Measurements from ENCODE around the gene KIAA1217.
"Not testable (repeated sequence)": the region's sequence is repeated elsewhere in the genome, so short reads cannot be mapped to it uniquely, and the experiment has no call there.

The KIAA1217 gene

GRCh38 chr10:24333736-24334135 is 124.8 kb downstream of the KIAA1217 start:
- Histone ChIP-seq H3K27ac (ENCODE audit: low read depth, low read length) (no peak overlapping the region), H3F3A (ENCODE audit: insufficient read depth) (no peaks in the 10 kb centered on the region)

DNA sequence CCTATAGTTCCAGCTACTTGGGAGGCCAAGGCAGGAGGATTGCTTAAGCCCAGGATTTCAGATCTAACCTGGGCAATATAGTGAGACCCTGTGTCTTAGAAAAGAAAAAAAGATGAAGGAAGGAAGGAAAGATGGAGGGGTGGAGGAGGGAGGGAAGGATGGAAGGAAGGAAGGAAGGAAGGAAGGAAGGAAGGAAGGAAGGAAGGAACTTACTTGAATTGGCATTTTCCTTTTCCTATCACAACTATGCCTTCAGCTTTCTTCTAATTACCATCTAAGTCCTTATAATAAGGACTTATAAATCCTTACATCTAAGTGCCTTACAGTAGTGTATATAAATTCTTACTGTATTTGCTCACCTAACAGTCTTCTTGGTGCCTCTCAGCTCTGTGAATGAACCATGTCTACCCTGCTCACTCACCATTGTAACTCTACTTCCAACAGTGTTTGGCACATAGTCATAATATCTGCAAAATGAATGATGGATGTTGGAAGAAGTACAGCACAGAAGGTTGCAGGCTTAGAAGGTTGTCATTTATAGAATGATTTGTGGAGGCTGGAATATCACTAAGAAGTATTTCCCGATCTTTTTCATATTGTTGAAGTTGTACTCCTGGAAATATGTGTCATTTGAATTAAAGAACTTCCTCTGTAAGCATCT is 125.5 kb downstream of the KIAA1217 start:
- Histone ChIP-seq H3K36me3 (ENCODE audit: low read length) (no peaks in the 10 kb centered on the region), H2AFZ (ENCODE audit: low read depth, low read length, severe bottlenecking) (no peak overlapping the region), H3K9me2 (replicated peaks; ENCODE audit: insufficient read depth, low read length) (no peaks in the 10 kb centered on the region), H3K27ac (ENCODE audit: low read depth, low read length) (no peak overlapping the region), H3K4me2 (ENCODE audit: low read depth, low read length, poor library complexity, severe bottlenecking) (no peak overlapping the region), H3K9me3 (ENCODE audit: insufficient read depth, low read length) (no peaks in the 10 kb centered on the region), H4K20me1 (ENCODE audit: low read depth, low read length) (no peaks in the 10 kb centered on the region), H3K27me3 (ENCODE audit: low read length) (no peaks in the 10 kb centered on the region), H3K9ac (ENCODE audit: low read length) (no peak overlapping the region), H3K4me3 (ENCODE audit: insufficient read depth, low read length, poor library complexity, severe bottlenecking) (no peak overlapping the region), H3K79me2 (ENCODE audit: insufficient read depth, low read length) (no peaks in the 10 kb centered on the region), H3F3A (ENCODE audit: insufficient read depth) (no peaks in the 10 kb centered on the region)
- TF ChIP-seq EZH2phosphoT487 (conservative IDR thresholded peaks at IDR 0.05; ENCODE audit: low read length) (no peak), CTCF (IDR thresholded peaks at IDR 0.05; ENCODE audit: insufficient read depth, low read length, poor library complexity, severe bottlenecking) (no peak)

More at GRCh38 chr10:24333736-24334135, 124.8 kb downstream of the KIAA1217 start:
- Histone ChIP-seq H3K4me3 (ENCODE audit: insufficient read depth, low read length, poor library complexity, severe bottlenecking) (no peak overlapping the region), H3K36me3 (ENCODE audit: low read length) (no peaks in the 10 kb centered on the region), H3K9me3 (ENCODE audit: insufficient read depth, low read length) (no peaks in the 10 kb centered on the region), H4K20me1 (ENCODE audit: low read depth, low read length) (no peaks in the 10 kb centered on the region), H3K79me2 (ENCODE audit: insufficient read depth, low read length) (no peaks in the 10 kb centered on the region), H3K9me2 (replicated peaks; ENCODE audit: insufficient read depth, low read length) (no peaks in the 10 kb centered on the region), H3K27me3 (ENCODE audit: low read length) (no peaks in the 10 kb centered on the region), H3K4me2 (ENCODE audit: low read depth, low read length, poor library complexity, severe bottlenecking) (no peak overlapping the region), H2AFZ (ENCODE audit: low read depth, low read length, severe bottlenecking) (no peak overlapping the region), H3K9ac (ENCODE audit: low read length) (no peak overlapping the region)
- no peak for TF ChIP-seq CTCF (IDR thresholded peaks at IDR 0.05; ENCODE audit: insufficient read depth, low read length, poor library complexity, severe bottlenecking)
- no peak for TF ChIP-seq EZH2phosphoT487 (conservative IDR thresholded peaks at IDR 0.05; ENCODE audit: low read length)

- not testable (repeated sequence) for H3K79me2 ChIP-seq (ENCODE audit: insufficient read depth, low read length); H3K27me3 ChIP-seq (ENCODE audit: low read length); H3K4me3 ChIP-seq (ENCODE audit: insufficient read depth, low read length, poor library complexity, severe bottlenecking); H3K36me3 ChIP-seq (ENCODE audit: low read length); H4K20me1 ChIP-seq (ENCODE audit: low read depth, low read length); H3K9me2 ChIP-seq (replicated peaks; ENCODE audit: insufficient read depth, low read length); H3F3A ChIP-seq (ENCODE audit: insufficient read depth); H3K4me2 ChIP-seq (ENCODE audit: low read depth, low read length, poor library complexity, severe bottlenecking); H3K27ac ChIP-seq (ENCODE audit: low read depth, low read length); H3K9ac ChIP-seq (ENCODE audit: low read length); H2AFZ ChIP-seq (ENCODE audit: low read depth, low read length, severe bottlenecking); H3K9me3 ChIP-seq (ENCODE audit: insufficient read depth, low read length)
Measured at GRCh38 chr10:24337723-24338122, 128.8 kb downstream of the KIAA1217 start.

GRCh38 chr10:24339387-24339786 is 130.4 kb downstream of the KIAA1217 start:
- H3F3A ChIP-seq (ENCODE audit: insufficient read depth): no peaks in the 10 kb centered on the region
- no peak overlapping the region for H3K4me2 ChIP-seq (ENCODE audit: low read depth, low read length, poor library complexity, severe bottlenecking)
- TF ChIP-seq EZH2phosphoT487 (conservative IDR thresholded peaks at IDR 0.05; ENCODE audit: low read length) (no peak), CTCF (IDR thresholded peaks at IDR 0.05; ENCODE audit: insufficient read depth, low read length, poor library complexity, severe bottlenecking) (no peak)
- no peaks in the 10 kb centered on the region for H4K20me1 ChIP-seq (ENCODE audit: low read depth, low read length)
- H3K36me3 ChIP-seq (ENCODE audit: low read length): no peaks in the 10 kb centered on the region
- H3K27me3 ChIP-seq (ENCODE audit: low read length): no peaks in the 10 kb centered on the region
- no peak overlapping the region for H2AFZ ChIP-seq (ENCODE audit: low read depth, low read length, severe bottlenecking)
- H3K79me2 ChIP-seq (ENCODE audit: insufficient read depth, low read length): no peaks in the 10 kb centered on the region
- no peaks in the 10 kb centered on the region for H3K9me3 ChIP-seq (ENCODE audit: insufficient read depth, low read length)
- H3K9me2 ChIP-seq (replicated peaks; ENCODE audit: insufficient read depth, low read length): no peaks in the 10 kb centered on the region
- no peak overlapping the region for H3K27ac ChIP-seq (ENCODE audit: low read depth, low read length)
- no peak overlapping the region for H3K4me3 ChIP-seq (ENCODE audit: insufficient read depth, low read length, poor library complexity, severe bottlenecking)
- H3K9ac ChIP-seq (ENCODE audit: low read length): no peak overlapping the region
